Measurements from ENCODE around the gene BUD31.
"Not testable (repeated sequence)": the region's sequence is repeated elsewhere in the genome, so short reads cannot be mapped to it uniquely, and the experiment has no call there.

BUD31 gene

DNA sequence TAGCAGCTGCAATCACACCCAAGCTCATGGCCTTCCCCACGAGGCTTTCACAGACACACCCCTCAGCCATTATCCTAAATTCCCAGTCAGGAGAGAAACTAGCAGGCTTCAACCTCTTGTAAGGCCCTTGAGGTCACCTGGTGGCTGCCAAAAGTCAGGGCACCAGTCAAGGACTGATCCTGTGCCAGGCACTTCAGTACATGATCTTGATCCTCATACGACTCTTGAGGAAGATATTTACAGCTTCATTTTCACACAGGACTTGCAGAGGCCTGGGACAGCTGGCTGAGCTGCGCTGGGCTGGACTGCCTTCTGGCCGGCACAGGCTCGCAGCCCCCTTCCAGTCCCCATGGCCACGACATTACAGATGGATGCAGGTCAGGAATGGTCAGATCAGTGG, 9.2 kb upstream of the BUD31 start:
- no peak for DNase-seq (ENCODE audit: low spot score)

DNA sequence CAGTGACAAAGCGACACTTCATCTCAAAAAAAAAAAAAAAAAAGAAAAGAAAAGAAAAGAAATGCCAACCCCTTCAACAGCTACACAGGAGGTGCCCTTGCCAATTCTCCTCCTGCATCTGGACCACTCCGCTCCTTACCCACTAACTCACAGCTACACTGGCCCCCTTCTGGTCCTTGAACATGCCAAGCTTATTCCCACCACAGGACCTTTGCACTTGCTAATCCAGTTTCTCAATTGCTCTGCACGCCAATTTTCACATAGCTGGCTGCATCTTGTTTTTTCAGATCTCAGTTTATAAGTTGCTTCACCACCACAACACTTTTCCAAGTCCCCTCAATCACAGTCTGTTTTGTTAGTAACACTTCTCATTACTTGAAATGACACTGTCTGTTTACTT, 5.9 kb upstream of the BUD31 start:
- DNase-seq (ENCODE audit: low spot score), result no peak

DNA sequence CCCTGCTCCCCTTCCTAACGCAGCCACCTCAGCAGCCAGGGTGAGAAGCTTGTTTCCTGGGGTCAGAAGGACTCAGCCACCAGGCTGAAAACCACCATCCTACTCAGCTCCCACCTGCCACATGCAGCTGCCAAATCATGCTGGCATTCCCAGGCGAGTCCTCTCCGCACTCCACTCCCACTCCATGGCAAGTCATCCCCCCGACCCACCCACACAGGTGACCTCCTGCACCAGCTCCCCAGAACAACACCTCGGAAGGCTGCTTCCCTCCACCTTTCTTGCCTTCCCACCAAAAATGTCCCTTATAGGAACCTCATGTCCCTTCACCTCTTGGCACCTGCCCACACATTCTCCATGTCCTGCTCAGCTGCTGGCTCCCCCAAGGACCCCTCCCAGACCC, 5.0 kb upstream of the BUD31 start:
- DNase-seq (ENCODE audit: low spot score), result no peak

DNA sequence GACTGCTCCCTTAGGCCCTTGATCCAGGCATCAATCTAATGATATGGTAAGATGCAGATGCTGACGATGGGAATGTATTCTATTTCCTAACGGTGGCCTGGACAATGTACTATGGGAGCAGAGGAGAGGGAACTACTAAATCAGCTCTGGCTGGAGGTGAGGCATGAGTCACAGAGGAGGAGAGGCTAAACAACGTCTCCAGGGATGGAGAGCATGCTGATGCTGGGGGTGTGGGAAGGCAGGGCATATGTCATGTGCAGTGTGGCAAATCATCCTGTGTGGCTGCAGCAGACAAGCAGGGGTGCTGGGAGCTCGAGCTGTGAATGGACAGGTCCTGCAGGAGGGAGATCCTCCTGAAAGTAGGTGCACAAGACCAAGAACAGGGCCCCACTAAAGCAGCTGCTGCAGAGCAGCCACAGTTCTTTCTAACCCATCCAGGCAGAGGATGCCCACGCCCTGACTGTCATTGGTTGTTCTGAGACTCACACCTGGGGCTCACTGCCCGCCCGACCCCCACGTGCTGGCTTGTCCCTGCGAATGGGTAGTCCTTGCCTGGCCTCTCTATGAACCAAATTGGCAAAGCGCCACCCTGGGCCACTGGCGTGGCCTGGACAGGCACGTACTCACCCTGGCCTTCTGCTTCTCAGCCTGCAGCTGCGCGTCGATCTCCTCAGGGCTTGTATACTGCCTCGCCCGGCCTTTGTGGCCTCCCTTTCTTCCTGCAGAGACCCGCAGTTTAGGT, 4.4 kb upstream of the BUD31 start:
- no peak for DNase-seq (ENCODE audit: low spot score)

DNA sequence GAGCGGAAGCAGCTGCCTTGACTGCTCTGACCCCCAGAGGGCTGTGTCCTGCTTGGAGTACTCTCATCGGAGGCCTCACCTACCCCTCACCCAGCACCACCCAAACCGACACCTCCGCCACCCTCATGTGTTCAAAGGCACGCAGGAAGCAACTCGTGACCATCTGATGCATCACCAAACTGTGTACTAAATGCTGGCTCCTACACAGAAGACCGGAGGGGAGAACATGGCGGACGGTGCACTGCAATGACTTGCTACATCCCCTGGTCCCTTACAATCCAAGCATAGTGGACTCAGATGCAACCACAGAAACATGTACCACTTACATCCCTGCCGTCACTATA, 3.8 kb upstream of the BUD31 start:
- DNase-seq (ENCODE audit: low spot score), result no peak

DNA sequence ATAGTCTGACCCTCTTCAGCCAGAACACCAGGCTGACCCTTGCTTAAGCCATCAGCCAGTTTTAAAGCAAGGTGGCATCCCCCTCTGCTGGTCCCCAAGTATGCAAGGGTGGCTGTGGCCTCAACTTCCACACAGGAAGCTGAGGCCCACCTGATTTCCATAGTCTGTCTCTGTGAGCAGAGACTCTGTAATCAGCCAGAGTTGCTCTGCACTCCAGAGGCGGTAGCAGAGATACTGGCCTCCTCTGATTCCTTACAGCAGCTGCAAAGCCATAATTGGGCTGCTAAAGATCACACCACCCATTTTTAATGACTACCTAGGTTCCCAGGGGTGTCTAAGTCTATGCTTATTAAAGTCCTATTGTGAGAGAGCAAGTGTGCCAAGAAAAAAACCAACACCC, 2.2 kb upstream of the BUD31 start:
- DNase-seq (ENCODE audit: low spot score), result no peak

DNA sequence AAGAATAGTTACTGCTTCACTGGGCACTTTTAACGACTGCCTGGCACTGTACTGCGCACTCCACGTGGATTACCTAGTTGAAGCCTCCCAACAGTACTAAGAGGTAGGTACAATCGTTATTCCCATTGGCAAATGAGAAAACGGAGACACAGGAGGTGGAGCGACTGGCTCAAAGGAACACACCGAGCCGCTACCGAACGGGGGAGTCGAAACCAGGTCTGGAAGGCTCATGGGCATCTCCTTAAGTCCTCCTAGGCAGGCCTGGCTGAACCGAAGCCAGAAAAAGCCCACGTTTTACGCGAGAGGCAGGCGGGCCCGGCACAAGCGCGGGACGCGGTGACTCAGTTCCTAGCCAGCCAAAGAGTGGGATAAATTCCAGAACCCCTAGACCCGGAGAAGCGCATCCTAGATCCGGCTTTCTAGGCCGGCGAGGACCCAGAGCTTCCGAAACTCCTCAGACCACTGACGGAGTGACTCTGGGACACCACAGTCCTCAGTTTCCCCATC, 844 bp upstream of the BUD31 start:
- peak; percentile 65 for DNase-seq (ENCODE audit: low spot score)

DNA sequence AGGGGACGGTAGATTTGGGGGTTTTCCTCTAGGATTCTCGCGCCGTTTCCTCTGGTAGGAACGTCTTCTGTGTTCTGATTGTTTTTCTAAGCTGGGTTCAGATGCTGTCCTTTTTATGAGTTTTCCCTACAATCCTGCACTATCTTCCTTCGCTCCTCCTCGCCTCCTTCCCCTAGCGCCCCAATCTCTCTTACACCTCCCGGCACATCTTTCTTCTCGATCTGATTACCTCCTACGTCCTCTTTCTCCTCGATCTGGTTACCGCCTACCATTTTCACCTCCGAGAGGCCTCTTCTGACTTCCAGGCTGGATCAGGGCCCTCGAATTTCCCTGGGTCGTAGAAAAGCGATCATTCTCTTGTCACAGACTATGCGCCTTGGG, 413 bp downstream of the BUD31 start:
- no peak for DNase-seq (ENCODE audit: low spot score)

DNA sequence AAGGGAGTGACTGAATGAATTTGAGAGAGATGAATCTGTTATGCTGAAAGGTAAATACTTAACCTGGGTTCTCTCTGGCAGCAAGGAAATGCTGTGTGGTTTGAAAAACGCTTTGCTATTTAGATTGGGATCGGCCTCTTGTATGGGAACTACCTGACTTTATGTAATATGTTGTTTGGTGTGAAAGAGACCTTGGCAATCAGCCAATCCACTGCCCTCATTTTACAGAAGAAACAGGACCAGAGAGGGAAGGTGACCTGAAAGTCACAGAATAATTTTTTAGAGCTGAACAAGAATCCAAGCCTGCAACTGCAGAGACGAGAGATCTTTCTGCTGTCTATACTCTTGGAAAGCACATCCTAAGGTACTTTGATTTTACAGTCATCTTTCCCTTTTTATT, 1.0 kb downstream of the BUD31 start:
- no peak for DNase-seq (ENCODE audit: low spot score)

DNA sequence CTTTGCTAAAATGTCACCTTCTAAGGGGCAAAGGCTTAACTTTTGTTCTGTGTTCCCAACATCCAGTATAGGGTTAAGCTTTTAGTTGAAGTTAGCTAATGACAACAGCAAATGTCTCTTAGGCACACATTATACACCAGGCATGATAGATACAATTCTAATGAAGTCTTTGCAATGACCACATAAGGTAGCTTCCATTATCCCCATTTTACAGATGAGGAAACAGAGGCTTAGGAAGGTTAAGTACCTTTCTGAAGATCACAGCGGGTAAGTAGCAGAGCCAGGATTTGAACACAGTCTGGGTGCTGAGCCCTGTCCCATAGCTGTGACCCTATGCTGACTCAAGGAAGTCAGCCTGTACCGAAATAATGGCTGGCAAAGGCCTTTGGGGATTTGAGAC, 1.9 kb downstream of the BUD31 start:
- DNase-seq (ENCODE audit: low spot score), result no peak

DNA sequence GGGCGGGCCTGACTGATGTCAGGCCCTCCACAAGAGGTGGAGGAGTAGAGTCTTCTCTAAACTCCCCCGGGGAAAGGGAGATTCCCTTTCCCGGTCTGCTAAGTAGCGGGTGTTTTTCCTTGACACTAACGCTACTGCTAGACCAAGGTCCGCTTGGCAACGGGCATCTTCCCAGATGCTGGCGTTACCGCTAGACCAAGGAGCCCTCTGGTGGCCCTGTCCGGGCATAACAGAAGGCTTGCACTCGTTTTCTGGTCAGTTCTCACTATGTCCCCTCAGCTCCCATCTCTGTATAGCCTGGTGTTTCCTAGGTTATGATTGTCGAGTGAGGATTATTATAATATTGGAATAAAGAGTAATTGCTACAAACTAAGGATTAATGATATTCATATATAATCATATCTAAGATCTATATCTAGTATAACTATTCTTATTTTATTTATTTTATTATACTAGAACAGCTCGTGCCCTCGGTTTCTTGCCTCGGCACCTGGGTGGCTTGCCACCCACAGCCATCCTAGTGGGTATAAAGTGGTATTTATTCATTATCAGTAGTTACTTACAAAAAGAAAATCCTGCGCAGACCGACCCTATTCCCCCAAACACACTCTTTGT, 6.9 kb downstream of the BUD31 start:
- peak; percentile 63 for DNase-seq (ENCODE audit: low spot score)

DNA sequence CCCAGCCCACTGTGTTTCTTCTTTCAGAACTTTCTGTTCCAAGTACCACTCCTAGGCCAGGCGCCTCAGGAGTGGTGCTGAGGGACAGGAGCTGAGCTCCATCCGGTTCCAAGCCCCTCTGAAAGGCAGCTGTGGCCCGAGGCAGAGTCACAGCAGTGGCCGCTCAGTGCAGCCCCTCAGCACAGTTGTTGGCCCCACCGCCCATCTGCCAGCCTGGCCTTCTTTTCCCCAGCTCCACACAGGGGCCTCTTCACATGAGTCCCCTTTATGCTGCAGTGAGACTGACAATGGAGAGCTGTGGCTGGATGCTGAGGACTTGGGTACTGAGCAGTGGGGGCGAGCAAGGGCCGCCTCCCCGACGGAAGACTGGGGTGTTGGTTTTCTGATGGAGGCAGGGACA, 9.5 kb downstream of the BUD31 start:
- no peak for DNase-seq (ENCODE audit: low spot score)

DNA sequence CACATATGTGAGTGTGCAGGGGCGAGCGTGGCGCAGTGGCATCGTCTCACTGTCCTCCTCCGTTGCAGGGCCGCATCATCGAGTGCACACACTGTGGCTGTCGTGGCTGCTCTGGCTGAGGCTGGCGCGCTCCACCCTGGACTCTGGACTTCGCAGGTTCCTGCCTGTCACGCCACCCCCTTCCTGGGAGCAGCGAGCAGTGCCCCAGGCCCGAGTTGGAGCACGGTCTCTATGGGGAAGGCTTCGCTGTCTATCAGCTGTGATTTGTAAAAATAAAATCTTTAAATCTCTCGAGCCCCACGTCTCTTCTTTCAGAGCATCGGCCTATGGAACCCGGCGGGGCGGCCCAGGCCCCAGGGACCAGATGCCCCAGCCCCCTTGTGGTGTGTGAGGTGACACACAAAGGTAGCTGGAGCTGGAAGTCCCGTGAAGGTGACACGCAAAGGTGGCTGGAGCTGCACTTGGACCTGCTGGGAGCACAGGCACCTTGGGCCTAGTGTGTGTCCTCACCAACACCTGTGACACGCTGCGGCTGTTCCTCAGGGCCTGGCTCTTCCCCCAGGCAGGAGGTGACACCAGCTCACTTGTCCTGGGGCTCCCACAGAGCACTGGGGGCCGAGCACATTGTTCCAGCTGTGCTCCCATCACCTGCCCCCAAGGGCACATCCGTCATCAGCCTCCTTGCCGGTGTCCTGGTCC, 10.7 kb downstream of the BUD31 start:
- no peak for DNase-seq (ENCODE audit: low spot score)

DNA sequence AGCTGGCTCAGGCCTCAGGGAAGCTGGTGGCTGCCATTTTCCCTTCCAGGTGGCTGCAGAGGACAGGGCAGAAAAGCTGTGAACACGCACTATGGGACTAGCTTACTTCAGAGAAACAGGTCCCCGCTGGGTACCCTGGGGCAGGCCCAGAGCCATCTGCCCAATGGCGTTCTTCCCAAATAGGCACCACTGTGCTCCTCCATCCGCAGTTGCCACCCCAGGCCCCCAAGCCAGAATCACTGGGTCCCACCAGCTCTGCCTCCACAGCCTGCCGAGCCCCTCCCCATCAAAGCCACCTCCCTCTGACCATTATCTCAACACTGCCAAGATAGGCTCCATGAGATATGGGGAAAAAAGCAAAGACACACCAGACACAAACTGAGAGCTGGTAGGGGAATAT, 11.4 kb downstream of the BUD31 start:
- DNase-seq (ENCODE audit: low spot score), result no peak

DNA sequence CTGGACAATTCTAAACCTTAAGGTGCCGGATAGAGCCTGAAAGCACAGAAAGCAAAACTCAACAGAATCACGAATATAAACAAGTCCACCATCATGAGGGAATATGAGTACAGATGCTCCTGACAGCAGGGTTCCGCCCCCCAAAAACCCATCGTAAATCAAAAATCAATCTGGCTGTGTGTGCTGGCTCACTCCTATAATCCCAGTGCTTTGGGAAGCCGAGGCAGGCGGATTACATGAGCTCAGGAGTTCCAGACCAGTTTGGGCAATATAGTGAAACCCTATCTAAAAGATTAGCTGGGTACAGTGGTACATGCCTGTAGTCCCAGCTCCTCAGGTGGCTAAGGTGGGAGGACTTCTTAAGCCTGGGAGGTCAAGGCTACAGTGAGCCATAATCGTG, 12.2 kb downstream of the BUD31 start:
- DNase-seq (ENCODE audit: low spot score), result no peak

DNA sequence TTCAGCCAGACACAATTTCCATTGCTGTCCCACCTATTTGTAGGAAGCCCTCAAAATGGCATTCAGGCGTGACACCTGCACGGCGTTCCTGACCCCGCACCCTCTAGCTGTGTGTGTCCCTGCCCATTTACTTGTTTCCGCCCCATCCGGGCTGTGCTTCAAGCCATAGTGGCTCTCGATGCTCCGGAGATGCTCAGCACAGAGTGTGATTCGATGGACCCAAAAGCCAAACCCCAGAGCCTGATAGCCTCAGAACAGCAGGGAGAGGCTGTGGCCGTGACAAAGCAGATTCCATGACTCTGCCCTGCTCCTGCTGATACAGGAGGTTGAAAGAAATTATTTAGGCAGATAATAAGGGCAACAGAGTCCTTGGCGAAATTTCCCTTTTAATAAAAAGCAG, 13.4 kb downstream of the BUD31 start:
- DNase-seq (ENCODE audit: low spot score), result no peak

DNA sequence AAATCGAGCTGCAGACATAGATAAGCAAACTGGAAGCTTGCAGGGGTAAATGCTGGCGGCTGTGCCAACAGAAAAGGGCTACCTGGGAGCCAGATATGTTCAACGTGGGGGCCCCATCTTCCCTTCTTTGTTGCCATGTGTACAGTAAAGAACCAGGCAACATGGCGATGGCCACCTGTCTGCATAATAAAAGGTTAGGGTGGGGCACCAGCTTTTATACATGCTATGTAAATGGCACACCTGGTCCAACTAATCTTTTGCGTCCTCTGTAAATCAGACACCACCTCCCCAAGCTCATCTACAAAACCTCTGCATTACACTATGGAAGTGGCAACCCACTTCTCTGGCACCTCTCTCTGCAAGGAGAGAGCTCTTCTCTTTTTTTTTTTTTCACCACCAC, 13.9 kb downstream of the BUD31 start:
- no peak for DNase-seq (ENCODE audit: low spot score)

DNA sequence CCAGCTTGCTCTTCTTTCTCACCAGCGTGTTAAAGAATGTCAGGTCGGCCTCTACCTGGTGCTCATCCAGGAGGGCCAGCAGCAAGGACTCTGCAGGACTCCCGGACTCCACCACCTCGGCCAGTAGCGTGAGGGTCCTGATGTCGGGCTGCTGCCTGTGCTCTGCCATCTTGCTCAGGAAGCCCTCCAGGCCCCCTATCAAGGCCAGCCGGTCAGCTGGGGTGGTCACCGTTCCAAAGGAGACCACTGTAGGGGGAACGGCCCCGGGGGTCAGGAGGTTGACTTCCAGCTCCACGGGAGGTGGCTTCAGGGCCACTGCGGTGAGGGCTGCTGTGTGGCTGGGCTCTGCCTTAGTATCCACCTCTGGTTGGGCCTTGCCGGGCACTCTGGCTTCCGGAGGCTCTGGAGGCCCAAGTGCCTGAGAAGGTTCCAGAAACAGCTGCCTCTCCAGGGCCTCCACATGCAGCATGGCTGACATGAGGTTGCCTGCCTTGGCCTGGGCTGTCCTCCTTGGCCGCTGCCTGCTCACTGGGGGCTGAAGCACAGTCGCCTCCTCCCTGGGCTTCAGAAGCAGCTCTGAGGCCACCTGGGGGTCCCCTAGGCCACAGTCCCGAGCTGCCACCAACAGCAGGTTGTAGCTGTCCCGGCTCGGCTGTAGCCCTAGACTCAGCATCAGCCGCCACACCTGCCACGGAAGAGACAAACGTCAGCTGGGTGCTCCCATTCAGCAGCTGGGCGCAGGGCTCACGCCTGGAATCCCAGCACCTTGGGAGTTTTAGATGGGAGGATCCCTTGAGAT, 16.4 kb downstream of the BUD31 start:
- no peak for DNase-seq (ENCODE audit: low spot score)

DNA sequence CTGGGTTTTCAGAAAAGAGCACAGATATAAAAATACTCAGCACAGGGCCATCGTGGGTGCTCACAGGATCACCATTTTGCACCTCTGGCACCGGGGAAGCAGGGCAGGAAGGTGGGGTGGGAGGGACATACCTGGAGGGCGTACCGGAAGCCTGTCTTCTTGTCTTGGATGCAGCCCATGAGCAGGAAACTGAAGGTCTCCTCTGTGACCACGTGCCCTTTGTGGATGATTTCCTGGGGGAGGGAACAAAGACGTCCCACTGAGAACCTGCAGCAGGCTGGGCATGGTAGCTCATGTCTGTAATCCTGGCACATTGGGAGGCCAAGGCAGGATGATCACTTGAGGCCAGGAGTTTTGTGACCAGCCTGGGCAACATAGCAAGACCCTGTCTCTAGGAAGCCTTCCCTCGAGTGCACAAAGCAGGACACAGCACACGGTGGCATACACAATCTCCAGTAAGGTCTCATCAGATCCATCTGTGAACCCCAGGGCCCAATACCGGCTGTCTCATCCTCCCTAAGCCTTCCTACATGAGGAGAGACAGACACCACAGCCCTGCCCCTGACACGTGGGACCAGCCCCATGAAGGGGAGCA, 20.3 kb downstream of the BUD31 start:
- no peak for DNase-seq (ENCODE audit: low spot score)

DNA sequence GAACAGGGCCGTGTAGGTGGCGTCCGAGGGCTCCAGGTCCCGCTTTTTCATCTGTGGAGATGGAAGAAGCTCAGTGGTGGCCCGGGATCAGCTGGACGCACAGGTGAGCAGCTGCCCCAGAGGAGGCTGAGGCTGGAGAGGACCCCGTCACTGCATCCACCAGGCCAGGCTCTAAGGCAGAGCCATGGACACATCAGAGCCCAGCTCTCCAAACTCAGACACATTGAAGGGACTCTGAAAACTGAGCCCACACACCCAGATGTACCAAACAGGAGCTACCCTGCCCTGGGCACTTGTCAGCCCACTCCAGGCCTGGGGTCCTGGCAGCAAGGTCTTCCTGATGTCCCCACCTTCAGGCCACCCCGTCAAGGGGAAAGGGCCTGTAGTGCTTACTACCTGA, 21.0 kb downstream of the BUD31 start:
- no peak for DNase-seq (ENCODE audit: low spot score)

DNA sequence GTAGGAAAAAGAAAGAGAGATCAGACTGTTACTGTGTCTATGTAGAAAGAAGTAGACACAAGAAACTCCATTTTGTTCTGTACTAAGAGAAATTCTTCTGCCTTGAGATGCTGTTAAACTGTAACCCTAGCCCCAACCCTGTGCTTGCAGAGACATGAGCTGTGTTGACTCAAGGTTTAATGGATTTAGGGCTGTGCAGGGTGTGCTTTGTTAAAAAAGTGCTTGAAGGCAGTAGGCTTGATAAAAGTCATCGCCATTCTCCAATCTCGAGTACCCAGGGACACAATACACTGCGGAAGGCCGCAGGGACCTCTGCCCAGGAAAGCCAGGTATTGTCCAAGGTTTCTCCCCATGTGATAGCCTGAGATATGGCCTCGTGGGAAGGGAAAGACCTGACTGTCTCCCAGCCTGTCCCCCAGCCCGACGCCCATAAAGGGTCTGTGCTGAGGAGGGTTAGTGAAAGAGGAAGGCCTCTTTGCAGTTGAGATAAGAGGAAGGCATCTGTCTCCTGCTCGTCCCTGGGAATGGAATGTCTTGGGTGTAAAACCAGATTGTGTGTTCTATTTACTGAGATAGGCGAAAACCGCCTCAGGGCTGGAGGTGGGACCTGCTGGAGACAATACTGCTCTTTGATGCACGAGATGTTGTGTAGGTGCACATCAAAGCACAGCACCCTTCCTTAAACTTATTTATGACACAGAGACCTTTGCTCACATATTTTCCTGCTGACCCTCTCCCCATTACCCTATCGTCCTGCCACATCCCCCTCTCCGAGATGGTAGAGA, 23.2 kb downstream of the BUD31 start:
- DNase-seq (ENCODE audit: low spot score), result not testable (repeated sequence)

Measured in LoVo (cell line).